ENCODE measurements around the gene BCOR. TPM values are rescaled to one million over a fixed set of nuclear protein-coding genes. Genes with fewer than 3 reads are reported as not detected.

The BCOR gene
- total and polyA plus RNA-seq, 2 of the 4 experiments (the other 2 are of a cell fraction), result 7.5 to 9.0 TPM

- peaks cover 10 to 48% of the 10 kb centered on the region in 2 experiments; a peak in 3 of 4 replicates for H3K79me1 ChIP-seq (ENCODE audit: low read depth in 1 of 2, low read length in 2 of 2)
- H4K8ac ChIP-seq (ENCODE audit: low read depth in 2 of 2, low read length in 2 of 2), result no peak overlapping the region
- H3K18ac ChIP-seq (ENCODE audit: low read depth, low read length), result no peak overlapping the region
- H3K23ac ChIP-seq (ENCODE audit: low read depth, low read length), result no peak overlapping the region
- H3K4me1 ChIP-seq (ENCODE audit: control insufficient read depth, insufficient read depth, low read length), result peaks cover 16% of the 10 kb centered on the region
- no peak overlapping the region for H2BK5ac ChIP-seq (ENCODE audit: low read depth, low read length, poor library complexity, severe bottlenecking)
- in situ Hi-C loops (cut with MboI; ENCODE audit: low sequenced_read_pairs), result no loop called here
- H3K9ac ChIP-seq (ENCODE audit: low read depth, low read length), result no peak overlapping the region
- intact Hi-C loops (cut with micrococcal nuclease), result loop anchor here (10.0 kb wide), 1 partner anchor 436 kb away; no protein-coding TSS in a partner anchor
- no peak overlapping the region for H2AFZ ChIP-seq (replicated peaks; ENCODE audit: low read length, poor library complexity)
- no peak overlapping the region for H3K56ac ChIP-seq (ENCODE audit: extremely low read depth, insufficient read depth, low read length)
- no peak overlapping the region for H3K4ac ChIP-seq (ENCODE audit: low read depth, low read length)
- ChIA-PET POLR2A (ENCODE audit: unreplicated experiment) (no interaction called here), CTCF (no interaction called here)
- H4K20me1 ChIP-seq (ENCODE audit: insufficient read depth, low read length), result peaks cover 41% of the 10 kb centered on the region
- DNase-seq, result no peak
- H4K5ac ChIP-seq (ENCODE audit: low read depth, low read length), result no peak overlapping the region
- WGBS, 2 experiments (ENCODE audit: extremely low coverage in 2 of 2, insufficient read length in 1 of 2), result no CpG with 5 or more reads among the region's 7 CpGs
- no peak overlapping the region for H2BK120ac ChIP-seq (ENCODE audit: low read depth, low read length)
- no peak overlapping the region for H2BK20ac ChIP-seq (ENCODE audit: low read depth, low read length)
- H3K14ac ChIP-seq (replicated peaks; ENCODE audit: low read depth, low read length), result no peak overlapping the region
- no peak overlapping the region for H3K4me2 ChIP-seq (ENCODE audit: low read depth, low read length)
- H2AK9ac ChIP-seq (replicated peaks; ENCODE audit: low read depth, low read length, poor library complexity), result no peak overlapping the region
- H4K91ac ChIP-seq (ENCODE audit: insufficient read depth, low read depth, low read length), result no peak overlapping the region
- no peaks in the 10 kb centered on the region; the same call in 1 of the 2 replicates for H3K27me3 ChIP-seq (ENCODE audit: control insufficient read depth, insufficient read depth, low read length)
- no peaks in the 10 kb centered on the region for H3K9me3 ChIP-seq (ENCODE audit: control insufficient read depth, insufficient read depth, low read length)
- dilution Hi-C loops (cut with HindIII; ENCODE audit: low sequenced_read_pairs, unreplicated experiment), result no loop called here
- no peak overlapping the region for H2BK15ac ChIP-seq (ENCODE audit: low read depth, low read length)
- peaks cover 8% of the 10 kb centered on the region for H3K9me1 ChIP-seq (ENCODE audit: insufficient read depth, low read length)
- H3K36me3 ChIP-seq (ENCODE audit: control insufficient read depth, insufficient read depth, low read length), result no peaks in the 10 kb centered on the region
- ATAC-seq (ENCODE audit: low read depth), result no peak
- TF ChIP-seq, protein P1, sequence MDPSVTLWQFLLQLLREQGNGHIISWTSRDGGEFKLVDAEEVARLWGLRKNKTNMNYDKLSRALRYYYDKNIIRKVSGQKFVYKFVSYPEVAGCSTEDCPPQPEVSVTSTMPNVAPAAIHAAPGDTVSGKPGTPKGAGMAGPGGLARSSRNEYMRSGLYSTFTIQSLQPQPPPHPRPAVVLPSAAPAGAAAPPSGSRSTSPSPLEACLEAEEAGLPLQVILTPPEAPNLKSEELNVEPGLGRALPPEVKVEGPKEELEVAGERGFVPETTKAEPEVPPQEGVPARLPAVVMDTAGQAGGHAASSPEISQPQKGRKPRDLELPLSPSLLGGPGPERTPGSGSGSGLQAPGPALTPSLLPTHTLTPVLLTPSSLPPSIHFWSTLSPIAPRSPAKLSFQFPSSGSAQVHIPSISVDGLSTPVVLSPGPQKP (IDR thresholded peaks at IDR 0.05; ENCODE audit: borderline replicate concordance, low read depth, low read length), result no peak
- TF ChIP-seq NFE2L2 (IDR thresholded peaks at IDR 0.05; ENCODE audit: low read depth, low read length) (no peak), CTCF (conservative IDR thresholded peaks at IDR 0.05; ENCODE audit: low read depth, low read length) (no peak), SMC3 (IDR thresholded peaks at IDR 0.05; ENCODE audit: low read depth, low read length) (no peak), USF2 (IDR thresholded peaks at IDR 0.05; ENCODE audit: low read depth, low read length) (no peak), CEBPB (IDR thresholded peaks at IDR 0.05; ENCODE audit: low read depth, low read length) (no peak), FOS (IDR thresholded peaks at IDR 0.05; ENCODE audit: low read depth, low read length) (no peak), POLR2A (IDR thresholded peaks at IDR 0.05; ENCODE audit: low read depth, low read length) (no peak), MXI1 (IDR thresholded peaks at IDR 0.05; ENCODE audit: borderline replicate concordance, low read depth, low read length) (no peak), MAZ (IDR thresholded peaks at IDR 0.05; ENCODE audit: borderline replicate concordance, low read depth, low read length) (no peak), CHD1 (IDR thresholded peaks at IDR 0.05; ENCODE audit: low read depth, low read length) (no peak), MAFK (IDR thresholded peaks at IDR 0.05; ENCODE audit: low read depth, low read length) (no peak), RAD21 (IDR thresholded peaks at IDR 0.05; ENCODE audit: low read length) (no peak)
- H2AK5ac ChIP-seq (ENCODE audit: low read depth, low read length), result no peak overlapping the region
- BruUV-seq (replicated peaks), result no TSS peak
- no peak overlapping the region for H3K4me3 ChIP-seq (ENCODE audit: insufficient read depth, low read depth, low read length)
- no peak overlapping the region for H3K27ac ChIP-seq (ENCODE audit: insufficient read depth, low read length)
These were observed 6.8 kb downstream of the BCOR start for GRCh38 chrX:40090961-40091360.
